Stimulated activated CD8-positive, alpha-beta memory T cell treated with anti-CD3 and anti-CD28 coated beads, Interleukin-12 subunit alpha, Interleukin-12 subunit beta, amount 100 ng/mL, for 4 hours (primary cell): Measurements from ENCODE around the gene LIPC.

Experiments
- DNase-seq: peaks from one replicate; pipeline ENCODE4 v3.0.0-alpha.2; 2020; ENCODE audit warnings: low read depth

LIPC gene

DNA sequence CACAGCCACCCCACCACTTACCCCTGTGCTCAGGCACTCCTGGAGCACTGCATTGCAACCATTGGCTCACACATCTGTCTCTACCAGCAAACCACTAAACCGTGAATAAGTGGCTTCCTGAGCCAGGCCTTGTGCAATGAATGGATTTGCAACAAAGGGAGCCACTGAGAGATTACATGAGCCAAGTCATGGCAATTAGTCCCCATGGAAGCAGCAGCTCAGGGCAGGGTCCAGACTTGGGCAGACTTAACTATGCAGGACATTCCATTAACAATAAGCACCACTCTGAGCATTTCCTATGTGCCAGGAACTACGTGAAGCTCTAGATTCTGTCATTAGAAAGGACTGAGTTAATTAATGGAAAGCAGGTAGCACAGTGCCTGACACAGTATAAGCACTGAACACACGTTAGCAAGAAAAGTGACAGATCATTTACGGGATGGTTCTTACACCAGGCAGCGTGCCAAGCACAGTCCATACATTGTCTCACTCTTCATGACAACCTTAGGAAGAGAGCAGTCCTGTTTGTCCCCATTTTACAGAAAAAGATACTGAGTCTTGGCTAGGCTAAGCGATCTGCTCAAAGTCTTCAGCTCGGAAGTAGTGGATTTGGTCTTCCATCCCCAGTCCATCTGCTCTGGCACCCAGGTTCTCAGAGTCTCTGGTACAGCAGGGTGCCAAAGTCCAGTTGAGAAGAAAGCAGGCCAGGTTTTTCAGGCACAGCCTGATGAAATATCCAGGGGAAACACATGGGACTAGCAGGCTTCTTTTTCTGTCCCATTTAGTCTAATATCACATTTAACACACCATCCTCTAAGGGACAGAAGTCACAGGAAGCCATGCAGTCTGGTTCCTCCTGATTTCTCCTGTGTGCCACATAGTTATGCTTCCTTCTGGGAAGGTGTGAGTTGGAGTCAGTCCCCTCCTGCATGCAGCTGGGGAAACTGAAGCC lies 44.1 kb downstream of the LIPC start:
- no peak for DNase-seq

GRCh38 chr15:58476525-58477162 lies 44.9 kb downstream of the LIPC start:
- DNase-seq, result no peak

GRCh38 chr15:58477170-58477569 lies 45.4 kb downstream of the LIPC start:
- DNase-seq, result no peak

- DNase-seq, result no peak
Measured at GRCh38 chr15:58478035-58478434, 46.2 kb downstream of the LIPC start.

GRCh38 chr15:58478579-58478978 lies 46.8 kb downstream of the LIPC start:
- no peak for DNase-seq

- no peak for DNase-seq
Measured at GRCh38 chr15:58479941-58480340, 48.1 kb downstream of the LIPC start.

DNA sequence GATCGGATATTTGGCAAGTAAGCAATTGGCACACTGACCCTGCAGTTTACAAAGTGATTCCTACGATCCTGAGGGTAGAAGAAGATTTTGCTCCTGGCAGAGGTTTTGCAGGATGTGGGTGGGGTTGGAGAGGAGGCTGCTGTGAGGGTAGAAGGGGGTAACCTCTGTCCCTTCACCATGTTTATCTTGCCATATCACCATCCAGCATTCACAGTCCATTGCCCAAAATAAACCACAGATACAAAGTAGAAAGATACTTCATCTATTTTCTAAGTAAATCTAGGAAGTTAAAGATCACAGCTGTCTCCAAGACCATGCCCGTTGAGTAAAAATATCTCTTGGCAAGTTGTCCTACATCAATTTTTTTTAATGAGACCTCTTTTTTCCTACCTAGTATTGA lies 51.6 kb downstream of the LIPC start:
- DNase-seq, result no peak

- no peak for DNase-seq
Measured at GRCh38 chr15:58484791-58485600, 53.2 kb downstream of the LIPC start.

- DNase-seq, result no peak
Measured at GRCh38 chr15:58486062-58486461, 54.3 kb downstream of the LIPC start.

GRCh38 chr15:58486564-58486963 lies 54.8 kb downstream of the LIPC start:
- no peak for DNase-seq

GRCh38 chr15:58487041-58487723 lies 55.4 kb downstream of the LIPC start:
- DNase-seq, result no peak

DNA sequence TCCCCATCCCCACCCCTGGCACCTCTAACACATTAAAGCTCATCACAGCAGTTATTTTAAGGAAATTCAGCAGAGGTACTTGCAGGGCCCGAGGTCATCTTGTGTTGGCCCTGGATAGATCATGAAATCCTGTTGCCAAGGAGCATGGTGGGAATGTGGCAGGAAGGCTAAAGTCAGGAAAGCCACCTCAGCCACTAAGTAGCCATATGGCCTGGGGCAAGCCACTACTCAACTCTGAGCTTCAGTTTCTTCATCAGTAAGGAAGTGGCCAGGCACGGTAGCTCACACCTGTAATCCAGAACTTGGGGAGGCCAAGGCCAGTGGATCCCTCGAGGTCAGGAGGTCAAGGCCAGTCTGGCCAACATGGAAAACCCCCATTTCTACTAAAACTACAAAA lies 55.9 kb downstream of the LIPC start:
- no peak for DNase-seq

DNA sequence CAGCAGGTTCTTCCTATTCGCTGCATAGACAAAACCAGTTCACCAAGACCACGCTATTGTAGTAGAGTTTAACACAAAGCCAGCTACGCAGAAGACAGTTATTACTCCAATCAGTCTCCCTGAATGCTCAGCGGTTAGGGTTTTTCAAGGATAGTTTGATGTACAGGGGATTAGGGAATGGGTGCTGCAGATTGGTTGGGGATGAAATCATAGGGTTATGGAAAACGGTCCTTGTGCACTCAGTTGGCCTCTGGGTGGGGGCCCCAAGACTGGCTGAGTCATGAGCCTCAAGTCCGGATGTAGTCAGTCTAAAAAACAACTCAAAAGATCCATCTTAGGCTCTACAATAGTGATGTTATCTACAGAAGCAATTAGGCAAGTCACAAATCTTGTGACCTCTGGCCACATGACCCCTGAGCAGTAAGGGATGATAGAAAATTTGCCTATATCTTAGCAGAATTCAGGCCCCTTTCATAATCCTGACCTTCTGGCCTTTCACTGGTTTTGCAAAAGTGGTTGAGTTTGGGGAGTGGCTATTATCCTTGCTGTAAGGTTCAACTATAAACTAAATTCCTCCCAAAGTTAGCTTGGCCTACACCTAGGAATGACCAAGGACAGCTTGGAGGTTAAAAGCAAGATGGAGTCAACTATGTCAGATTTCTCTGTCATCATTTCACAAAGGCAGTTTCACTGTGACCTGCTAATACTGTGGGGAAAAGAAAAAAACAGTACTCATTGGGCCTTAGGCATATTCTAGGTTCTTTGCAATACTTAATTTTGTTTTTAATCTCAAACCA lies 57.7 kb downstream of the LIPC start:
- DNase-seq, result no peak

DNA sequence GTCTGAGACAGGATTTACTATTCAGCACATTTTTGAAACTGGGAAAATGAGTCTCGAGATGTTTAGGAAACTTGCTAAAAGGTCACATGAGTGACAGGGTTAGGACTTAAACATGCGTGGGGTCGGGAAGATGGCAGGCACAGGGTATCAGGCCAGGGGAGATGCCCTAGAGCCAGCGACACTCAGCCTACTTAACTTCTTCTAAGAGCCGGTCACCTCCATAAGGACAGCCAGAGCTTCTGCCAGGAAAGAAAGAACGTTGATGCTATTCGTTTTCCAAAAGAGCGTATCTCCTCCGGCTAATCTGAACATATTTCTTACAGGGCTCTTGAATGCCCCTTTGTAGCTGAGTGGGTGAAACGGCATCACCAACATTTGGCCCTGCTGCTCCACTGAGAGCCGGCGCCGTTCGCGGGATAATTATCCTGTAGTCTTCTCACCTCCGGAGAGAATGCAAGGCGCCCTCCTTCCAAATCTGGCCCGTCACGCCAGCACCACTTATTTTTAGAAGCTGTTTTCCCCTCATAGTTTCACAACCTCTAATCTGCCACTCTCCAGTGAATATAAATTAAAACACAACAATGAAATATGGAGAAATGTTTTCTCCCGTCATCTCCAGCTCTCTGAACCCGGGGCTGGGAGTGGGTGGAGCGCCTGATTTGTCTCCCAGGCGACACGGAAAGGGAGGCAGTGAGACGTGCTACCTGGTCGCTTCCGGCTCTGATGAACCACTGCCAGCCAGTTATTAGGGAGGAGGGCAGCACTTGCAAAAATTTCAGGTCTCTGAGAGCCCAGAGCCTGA lies 58.5 kb downstream of the LIPC start:
- no peak for DNase-seq

GRCh38 chr15:58490888-58491473 lies 59.2 kb downstream of the LIPC start:
- no peak for DNase-seq

DNA sequence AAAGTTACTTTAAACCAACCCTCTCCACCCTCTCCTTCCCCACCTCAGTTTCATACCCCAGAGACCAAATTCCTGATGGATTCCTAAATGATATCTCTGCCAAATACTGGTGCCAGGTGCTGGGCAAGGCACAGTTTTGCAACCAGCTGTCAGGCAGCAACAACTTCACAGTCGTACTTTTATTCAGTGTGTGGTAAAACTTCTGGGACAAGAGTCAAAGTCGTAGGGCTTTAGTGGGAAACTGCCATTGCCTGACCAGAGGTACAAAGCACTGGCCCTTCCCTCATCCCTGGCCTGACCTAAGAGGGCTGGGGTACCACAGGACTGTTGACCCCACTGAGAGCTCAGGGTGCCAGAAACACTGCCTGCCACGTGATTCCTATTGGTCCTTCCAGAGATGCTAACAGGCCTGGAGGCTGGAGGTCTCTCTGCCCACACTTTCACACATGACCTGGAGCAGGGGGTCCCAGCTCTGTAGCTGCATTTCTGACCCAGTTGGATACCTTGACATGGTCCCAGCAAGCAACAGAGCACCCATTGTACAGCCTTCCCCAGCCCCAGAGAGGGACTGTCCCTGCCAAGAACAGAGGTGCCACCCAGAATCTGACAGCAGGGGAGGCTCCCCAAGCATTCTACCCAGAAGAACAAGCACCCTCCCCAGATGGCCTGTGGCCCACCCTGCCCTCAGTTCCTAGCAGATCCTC lies 59.9 kb downstream of the LIPC start:
- DNase-seq, result no peak

DNA sequence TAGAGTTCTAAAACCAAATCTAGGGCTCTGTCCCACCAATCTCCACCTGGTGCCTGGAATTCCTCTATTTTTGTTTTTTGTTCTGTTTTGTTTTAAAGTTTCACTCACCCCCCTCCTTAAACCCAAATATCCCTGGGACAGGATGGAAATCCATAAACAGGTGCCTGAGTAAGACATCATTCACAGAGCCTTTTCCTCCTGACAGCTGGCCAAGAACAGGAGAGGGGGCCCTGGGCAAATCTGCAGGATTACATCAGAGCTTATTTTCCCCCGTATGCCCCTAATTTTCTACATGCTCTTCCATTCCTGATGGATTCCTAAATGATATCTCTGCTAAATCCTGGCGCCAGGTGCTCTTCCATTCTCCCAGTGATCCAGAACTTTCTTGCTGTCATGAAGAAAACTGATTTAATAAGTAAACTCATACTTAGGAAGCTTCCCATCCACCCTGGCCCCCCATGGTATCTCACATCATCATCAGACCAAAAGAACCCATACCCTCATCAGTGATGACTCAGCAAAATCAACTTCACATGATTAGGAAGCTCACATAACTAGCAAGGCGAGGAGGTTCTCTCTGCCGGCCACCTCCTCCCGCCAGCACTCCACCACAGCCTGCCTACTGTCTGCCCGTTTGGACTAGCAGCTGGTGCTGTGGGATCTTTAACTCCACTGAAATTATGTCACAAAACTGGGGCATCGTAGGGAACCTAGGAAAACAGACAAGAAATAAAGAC lies 61.0 kb downstream of the LIPC start:
- DNase-seq, result no peak

GRCh38 chr15:58494567-58494966 lies 62.8 kb downstream of the LIPC start:
- no peak for DNase-seq
